Spleen (tissue), 11 donors: ENCODE results near the gene CMSS1. TPM values are rescaled to one million over a fixed set of nuclear protein-coding genes. Genes with fewer than 3 reads are reported as not detected.

Source experiments
- DNase-seq: peaks from one replicate; pipeline ENCODE4 v3.0.0-alpha.2; 2020
- H3K27ac ChIP-seq, 8 donors: fragments of 200-600 bp; sonication (generic) in 7 of 8; 1 replicate in 4 of 8; 2 replicates in 4 of 8; pipeline versions ENCODE4 v1.5.0 to v1.8.0; 2016 to 2021; ENCODE audit warnings: inconsistent platforms in 4 of 8, mild to moderate bottlenecking in 4 of 8, moderate library complexity in 1 of 8
- H3K27me3 ChIP-seq, 7 donors: fragments of 200-600 bp; sonication (generic) in 6 of 7; replicated peaks in 1 of 7; 1 replicate in 4 of 7; 2 replicates in 3 of 7; pipeline versions ENCODE4 v1.5.0 to v1.8.0; 2016 to 2021; ENCODE audit warnings: inconsistent platforms in 3 of 7, mild to moderate bottlenecking in 1 of 7
- H3K36me3 ChIP-seq, 6 donors: fragments of 200-600 bp; sonication (generic) in 5 of 6; 1 replicate in 4 of 6; 2 replicates in 2 of 6; pipeline versions ENCODE4 v1.5.0 to v1.8.0; 2016 to 2021; ENCODE audit warnings: inconsistent platforms in 2 of 6
- H3K4me1 ChIP-seq, 6 donors: fragments of 200-600 bp; sonication (generic) in 5 of 6; 1 replicate in 3 of 6; 2 replicates in 3 of 6; pipeline versions ENCODE4 v1.5.0 to v1.8.0; 2016 to 2021; ENCODE audit warnings: inconsistent platforms in 3 of 6
- H3K4me3 ChIP-seq, 8 donors: fragments of 200-600 bp; sonication (generic) in 7 of 8; 1 replicate in 4 of 8; 2 replicates in 4 of 8; pipeline versions ENCODE4 v1.5.0 to v1.8.0; 2016 to 2021; ENCODE audit warnings: inconsistent platforms in 4 of 8, mild to moderate bottlenecking in 4 of 8, moderate library complexity in 2 of 8
- H3K9me3 ChIP-seq, 8 donors: fragments of 200-600 bp; sonication (generic) in 7 of 8; 1 replicate in 4 of 8; 2 replicates in 4 of 8; pipeline versions ENCODE4 v1.5.0 to v1.8.0; 2016 to 2021; ENCODE audit warnings: inconsistent platforms in 4 of 8
- POLR2A ChIP-seq, 3 donors: fragments of 450-650 bp; IDR thresholded peaks; one replicate each; pipeline ENCODE4 v1.5.1; 2017; ENCODE audit warnings: antibody characterized with exemption in 3 of 3, mild to moderate bottlenecking in 1 of 3
- POLR2AphosphoS5 ChIP-seq, 3 donors: sonication (generic); formaldehyde crosslinking; IDR thresholded peaks; one replicate each; pipeline ENCODE4 v1.5.1; 2017; ENCODE audit warnings: antibody characterized with exemption in 3 of 3
- WGBS, 5 donors: extraction: QIAGEN DNeasy Blood & Tissue Kit in 3 of 5; methylation state at CpG; one replicate each; pipeline versions ENCODE4 v1.1.5 to v1.1.7; 2013 to 2018; 5-methylcytosine and 5-hydroxymethylcytosine counted together
- intact Hi-C: fragments of 100-400 bp; cut with DNase I; formaldehyde crosslinking; loops from one replicate; pipeline ENCODE4 v1.15.0; 2023; ENCODE audit warnings: low total_unique reads
- polyA plus RNA-seq, 3 donors: library from polyadenylated mRNA; stranded (reverse); fragments of 200-250 nt; gene quantifications; one replicate each; pipeline ENCODE4 v1.2.1, GENCODE V29; 2013
- total RNA-seq, 7 donors: library from RNA; depleted of rRNA in 3 of 7; stranded (reverse); fragments of >200 nt in 3 of 7; fragmentation: NEBNext Ultra II Directional in 4 of 7; extraction: Animal tissue kit (Norgen Biotek cat#: 25700) in 4 of 7; gene quantifications; one replicate each; pipeline versions ENCODE4 v1.1.0 to v1.2.1, GENCODE V29; 2016 to 2021
- TF ChIP-seq, protein P1 (sequence below), 11 experiments: fragments of 200-600 bp in 7 of 11; fragments of 450-650 bp in 4 of 11; sonication (generic) in 4 of 11; IDR thresholded peaks in 8 of 11; conservative IDR thresholded peaks in 3 of 11; 1 replicate in 7 of 11; 2 replicates in 4 of 11; pipeline versions ENCODE4 v1.4.0 to v1.8.0; 2016 to 2021; ENCODE audit warnings: antibody characterized with exemption in 11 of 11, inconsistent platforms in 4 of 11, mild to moderate bottlenecking in 1 of 11
- donor health status: healthy with polysubstance abuse.
- donor health status: DM: no; HTN: no; CAD: no; lungs with moderate emphysema.
- donor health status: DM: no; HTN: no; CAD: no.
- donor health status: Bipolar disorder and iron deficiency.
- donor health status: healthy.
- donor health status: DM: no; HTN: no; CAD: no.
- donor health status: DM: yes; HTN: yes; CAD: no.

CMSS1 gene
- total and polyA plus RNA-seq, 10 donors, result 6.9 to 30.1 (median 20.0) TPM

DNA sequence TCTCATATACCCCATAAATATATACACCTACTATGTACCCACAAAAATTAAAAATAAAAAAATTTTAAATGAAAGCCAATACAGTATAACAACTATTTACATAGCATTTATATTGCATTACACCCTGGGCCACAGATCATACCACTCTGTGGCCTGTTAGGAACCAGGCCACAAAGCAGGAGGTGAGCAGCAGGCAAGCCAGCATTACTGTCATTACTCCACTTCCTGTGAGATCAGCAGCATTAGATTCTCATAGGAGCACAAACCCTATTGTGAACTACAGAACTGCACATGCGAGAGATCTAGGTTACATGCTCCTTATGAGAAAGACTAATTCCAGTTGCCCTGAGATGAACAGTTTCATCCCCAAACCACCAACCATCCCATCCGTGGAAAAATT, 279.2 kb downstream of the CMSS1 start:
- intact Hi-C loops, result no loop called here

DNA sequence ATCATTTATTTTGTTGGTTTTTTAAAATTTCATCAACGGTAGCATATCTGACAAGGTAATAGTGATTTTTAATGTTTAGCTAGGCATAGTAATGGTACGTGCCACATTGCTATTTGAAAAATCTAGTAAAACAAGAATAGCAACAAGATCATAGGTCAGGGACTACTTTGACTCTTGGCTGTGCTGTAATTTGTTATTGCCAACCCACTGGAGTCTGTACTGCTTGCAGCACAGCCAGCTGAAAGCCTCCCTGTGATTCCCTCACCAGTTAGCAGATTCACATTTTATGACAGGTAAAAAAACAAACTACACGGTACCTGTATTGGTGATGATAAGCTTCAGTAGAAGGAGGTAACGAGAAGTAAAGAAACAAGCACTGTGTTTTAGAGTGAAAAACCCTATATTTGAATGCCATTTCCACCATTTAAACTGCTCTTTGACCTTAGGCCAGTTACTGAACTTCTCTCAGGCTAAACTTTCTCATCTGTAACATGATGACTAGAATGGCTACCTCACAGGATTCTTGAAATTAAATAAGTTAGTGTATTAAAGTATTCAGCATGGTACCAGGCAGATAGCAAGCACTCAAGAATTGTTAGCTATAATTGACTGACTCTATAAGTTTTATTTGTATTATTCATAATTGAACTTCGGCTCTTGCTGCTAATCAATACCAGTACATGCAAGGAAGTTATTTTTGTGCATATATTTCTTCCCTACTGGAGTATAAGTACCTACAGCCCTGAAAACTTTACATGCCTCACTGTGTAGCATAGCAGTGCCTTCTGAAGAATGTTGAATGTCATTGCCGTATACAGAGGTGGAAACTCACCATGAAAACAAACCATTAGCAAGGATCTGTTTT, 280.5 kb downstream of the CMSS1 start:
- no peak for DNase-seq
- no peaks in the 10 kb centered on the region for H3K27me3 ChIP-seq
- intact Hi-C loops, result no loop called here
- TF ChIP-seq, protein P1, sequence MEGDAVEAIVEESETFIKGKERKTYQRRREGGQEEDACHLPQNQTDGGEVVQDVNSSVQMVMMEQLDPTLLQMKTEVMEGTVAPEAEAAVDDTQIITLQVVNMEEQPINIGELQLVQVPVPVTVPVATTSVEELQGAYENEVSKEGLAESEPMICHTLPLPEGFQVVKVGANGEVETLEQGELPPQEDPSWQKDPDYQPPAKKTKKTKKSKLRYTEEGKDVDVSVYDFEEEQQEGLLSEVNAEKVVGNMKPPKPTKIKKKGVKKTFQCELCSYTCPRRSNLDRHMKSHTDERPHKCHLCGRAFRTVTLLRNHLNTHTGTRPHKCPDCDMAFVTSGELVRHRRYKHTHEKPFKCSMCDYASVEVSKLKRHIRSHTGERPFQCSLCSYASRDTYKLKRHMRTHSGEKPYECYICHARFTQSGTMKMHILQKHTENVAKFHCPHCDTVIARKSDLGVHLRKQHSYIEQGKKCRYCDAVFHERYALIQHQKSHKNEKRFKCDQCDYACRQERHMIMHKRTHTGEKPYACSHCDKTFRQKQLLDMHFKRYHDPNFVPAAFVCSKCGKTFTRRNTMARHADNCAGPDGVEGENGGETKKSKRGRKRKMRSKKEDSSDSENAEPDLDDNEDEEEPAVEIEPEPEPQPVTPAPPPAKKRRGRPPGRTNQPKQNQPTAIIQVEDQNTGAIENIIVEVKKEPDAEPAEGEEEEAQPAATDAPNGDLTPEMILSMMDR (IDR thresholded peaks at IDR 0.05 in 8 of 11, conservative IDR thresholded peaks at IDR 0.05 in 3 of 11), result no peak
- TF ChIP-seq POLR2AphosphoS5 (IDR thresholded peaks at IDR 0.05) (no peak), POLR2A (IDR thresholded peaks at IDR 0.05) (no peak)
- no peak overlapping the region for H3K4me3 ChIP-seq
- 72 to 86% (median 79%) methylated on average over 6 of the region's 6 CpGs for WGBS, 5 donors
- no peaks in the 10 kb centered on the region for H3K9me3 ChIP-seq
- peaks cover 0 to 18% (median 11%) of the 10 kb centered on the region in 6 donors for H3K4me1 ChIP-seq
- no peaks in the 10 kb centered on the region for H3K36me3 ChIP-seq
- H3K27ac ChIP-seq, result peak overlapping the region in 6 of 8 donors; percentile 6 to 61 (median 20)

More for the DNA sequence above, 279.2 kb downstream of the CMSS1 start:
- H3K36me3 ChIP-seq, result no peaks in the 10 kb centered on the region
- no peak overlapping the region for H3K4me3 ChIP-seq
- H3K4me1 ChIP-seq, result peaks cover 0 to 18% (median 11%) of the 10 kb centered on the region in 6 donors
- peak overlapping the region in 1 of 8 donors; percentile 45 for H3K27ac ChIP-seq
- TF ChIP-seq POLR2AphosphoS5 (IDR thresholded peaks at IDR 0.05) (no peak), POLR2A (IDR thresholded peaks at IDR 0.05) (no peak)
- DNase-seq, result no peak
- H3K27me3 ChIP-seq, result no peaks in the 10 kb centered on the region
- no peaks in the 10 kb centered on the region for H3K9me3 ChIP-seq
- 72 to 96% (median 90%) methylated on average over 2 of the region's 2 CpGs for WGBS, 5 donors

DNA sequence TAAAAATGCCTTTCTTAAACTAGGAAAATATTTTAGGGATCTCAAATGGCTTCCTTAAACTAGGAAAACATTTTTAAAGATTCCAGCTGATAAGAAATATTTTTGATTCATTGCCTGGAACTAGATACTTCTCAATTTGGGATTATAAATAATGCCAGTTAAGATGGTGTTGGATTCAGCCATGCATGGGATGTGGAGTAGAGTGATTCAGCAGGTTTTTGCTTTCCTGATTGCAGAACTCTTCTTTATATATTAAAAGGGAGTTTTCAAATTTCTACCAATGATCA, 281.1 kb downstream of the CMSS1 start:
- DNase-seq, result no peak
- H3K9me3 ChIP-seq, result no peaks in the 10 kb centered on the region
- peak overlapping the region in 4 of 8 donors; percentile 14 to 61 (median 35) for H3K27ac ChIP-seq
- intact Hi-C loops, result no loop called here
- TF ChIP-seq POLR2AphosphoS5 (IDR thresholded peaks at IDR 0.05) (no peak), POLR2A (IDR thresholded peaks at IDR 0.05) (no peak)
- TF ChIP-seq, protein P1 (IDR thresholded peaks at IDR 0.05 in 8 of 11, conservative IDR thresholded peaks at IDR 0.05 in 3 of 11), result no peak
- no peaks in the 10 kb centered on the region for H3K36me3 ChIP-seq
- H3K4me1 ChIP-seq, result peaks cover 0 to 18% (median 11%) of the 10 kb centered on the region in 6 donors
- H3K4me3 ChIP-seq, result no peak overlapping the region
- H3K27me3 ChIP-seq, result no peaks in the 10 kb centered on the region

DNA sequence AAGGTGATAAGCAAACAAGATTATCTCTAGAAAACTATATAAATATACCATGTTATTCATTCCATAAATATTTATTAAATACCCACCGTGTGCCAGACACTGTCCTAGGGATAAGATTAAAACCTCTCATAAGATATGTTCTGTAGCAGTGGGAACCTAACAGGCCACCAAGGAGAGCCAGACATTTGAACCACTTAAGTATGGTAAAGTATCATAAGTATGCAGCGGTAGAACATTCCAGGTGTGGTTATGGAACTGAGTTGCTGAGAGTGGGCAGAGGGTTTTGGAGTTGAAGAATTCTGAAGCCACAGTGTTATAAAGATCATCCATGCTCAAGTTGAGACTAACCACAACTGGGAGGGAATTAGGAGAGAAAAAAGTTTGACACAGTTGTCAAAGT, 282.0 kb downstream of the CMSS1 start:
- whole genome bisulfite sequencing, 5 donors, result 89 to 95% (median 93%) methylated on average over 2 of the region's 2 CpGs

More for the DNA sequence above, 282.0 kb downstream of the CMSS1 start:
- no peaks in the 10 kb centered on the region for H3K36me3 ChIP-seq
- TF ChIP-seq, protein P1 (IDR thresholded peaks at IDR 0.05 in 8 of 11, conservative IDR thresholded peaks at IDR 0.05 in 3 of 11), result no peak
- TF ChIP-seq POLR2A (IDR thresholded peaks at IDR 0.05) (no peak), POLR2AphosphoS5 (IDR thresholded peaks at IDR 0.05) (no peak)
- peaks cover 0 to 25% (median 11%) of the 10 kb centered on the region in 6 donors for H3K4me1 ChIP-seq
- H3K27ac ChIP-seq, result no peak overlapping the region
- no peak overlapping the region for H3K4me3 ChIP-seq
- H3K9me3 ChIP-seq, result no peaks in the 10 kb centered on the region
- intact Hi-C loops, result no loop called here
- DNase-seq, result no peak
- no peaks in the 10 kb centered on the region for H3K27me3 ChIP-seq
